GM10847 (cell line): ENCODE data around the gene SNRNP48.

Experiments used
- POLR2A ChIP-seq: IDR thresholded peaks from 2 replicates; pipeline ENCODE4 v1.6.1; 2011; ENCODE audit not compliant: insufficient read length; ENCODE audit errors: extremely low read depth

The SNRNP48 gene

GRCh38 chr6:7640016-7640415 lies 50.0 kb downstream of the SNRNP48 start:
- TF ChIP-seq POLR2A: no peak

GRCh38 chr6:7640607-7641577 lies 50.9 kb downstream of the SNRNP48 start:
- no peak for TF ChIP-seq POLR2A

GRCh38 chr6:7642791-7643190 lies 52.8 kb downstream of the SNRNP48 start:
- TF ChIP-seq POLR2A: no peak

- no peak for TF ChIP-seq POLR2A
These were observed 54.4 kb downstream of the SNRNP48 start for GRCh38 chr6:7644417-7644816.

- TF ChIP-seq POLR2A: no peak
These were observed 56.4 kb downstream of the SNRNP48 start for GRCh38 chr6:7646394-7646793.

- TF ChIP-seq POLR2A: no peak
These were observed 57.5 kb downstream of the SNRNP48 start for GRCh38 chr6:7647504-7647903.

GRCh38 chr6:7649037-7649810 lies 59.2 kb downstream of the SNRNP48 start:
- TF ChIP-seq POLR2A: no peak

GRCh38 chr6:7650878-7651277 lies 60.9 kb downstream of the SNRNP48 start:
- no peak for TF ChIP-seq POLR2A

GRCh38 chr6:7652957-7653356 lies 63.0 kb downstream of the SNRNP48 start:
- no peak for TF ChIP-seq POLR2A

- no peak for TF ChIP-seq POLR2A
These were observed 66.4 kb downstream of the SNRNP48 start for GRCh38 chr6:7656355-7656754.

- no peak for TF ChIP-seq POLR2A
These were observed 68.5 kb downstream of the SNRNP48 start for GRCh38 chr6:7658543-7658942.

- no peak for TF ChIP-seq POLR2A
These were observed 71.4 kb downstream of the SNRNP48 start for GRCh38 chr6:7661364-7661763.
